GM10248 (cell line): ENCODE results near the gene CLEC2A.

ENCODE experiments used
- CTCF ChIA-PET: fragments of 300-600 bp; sonication (Branson Sonifier 250); formaldehyde crosslinking; extraction: SDS; loops from one replicate; lab custom pipeline; 2021; ENCODE audit warnings: antibody characterized with exemption; lab: Yijun Ruan, JAX
- POLR2A ChIA-PET: fragments of 350-650 bp; sonication (Branson Sonifier 250); formaldehyde crosslinking; extraction: SDS; loops from one replicate; lab custom pipeline; 2020; ENCODE audit warnings: antibody characterized with exemption; lab: Yijun Ruan, JAX
- DNase-seq: peaks from one replicate; pipeline ENCODE4 v3.0.0; 2012; ENCODE audit errors: extremely low spot score
- CTCF ChIP-seq: IDR thresholded peaks from 2 replicates; pipeline ENCODE4 v1.5.1; 2012; ENCODE audit warnings: mild to moderate bottlenecking, low read depth; ENCODE audit errors: extremely low read depth, missing control alignments, control extremely low read depth

Gene CLEC2A

DNA sequence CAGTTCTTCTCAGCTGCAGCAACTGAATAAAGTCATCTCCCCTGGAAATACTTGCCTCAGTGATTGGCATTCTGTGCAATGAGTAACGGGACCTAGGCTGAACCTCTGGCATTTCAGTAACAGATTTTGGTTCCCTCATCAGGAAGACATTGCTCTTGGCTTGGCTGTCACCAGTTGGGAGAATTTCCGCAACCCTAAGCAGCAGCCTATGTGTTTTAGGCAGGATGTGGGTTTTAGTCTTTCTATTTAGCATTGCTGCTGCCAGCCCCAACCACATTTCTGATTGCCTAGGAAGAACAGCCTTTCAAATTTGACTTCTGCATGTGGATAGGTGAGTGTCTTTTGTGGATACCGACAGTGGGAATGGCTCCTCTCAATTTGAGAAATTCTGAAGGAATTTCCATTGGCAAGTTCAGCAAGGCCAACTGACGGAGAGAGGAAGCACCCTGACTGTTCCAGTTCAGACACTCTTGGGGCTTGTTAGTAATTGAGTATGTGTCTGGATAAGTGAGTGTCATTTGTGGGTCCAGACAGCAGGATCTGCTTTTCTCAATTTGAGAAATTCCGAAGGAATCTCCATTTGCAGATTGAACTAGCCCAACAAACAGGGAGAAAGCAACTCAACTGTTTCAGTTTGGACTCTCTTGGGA, 19.0 kb upstream of the CLEC2A start:
- DNase-seq: no peak
- ChIA-PET CTCF (interaction anchor here (1.1 to 1.3 kb wide), 2 partner anchors 10 to 11 kb away, joined by 3 to 4 read pairs; no protein-coding TSS in a partner anchor), POLR2A (no interaction called here)
- no peak for TF ChIP-seq CTCF

DNA sequence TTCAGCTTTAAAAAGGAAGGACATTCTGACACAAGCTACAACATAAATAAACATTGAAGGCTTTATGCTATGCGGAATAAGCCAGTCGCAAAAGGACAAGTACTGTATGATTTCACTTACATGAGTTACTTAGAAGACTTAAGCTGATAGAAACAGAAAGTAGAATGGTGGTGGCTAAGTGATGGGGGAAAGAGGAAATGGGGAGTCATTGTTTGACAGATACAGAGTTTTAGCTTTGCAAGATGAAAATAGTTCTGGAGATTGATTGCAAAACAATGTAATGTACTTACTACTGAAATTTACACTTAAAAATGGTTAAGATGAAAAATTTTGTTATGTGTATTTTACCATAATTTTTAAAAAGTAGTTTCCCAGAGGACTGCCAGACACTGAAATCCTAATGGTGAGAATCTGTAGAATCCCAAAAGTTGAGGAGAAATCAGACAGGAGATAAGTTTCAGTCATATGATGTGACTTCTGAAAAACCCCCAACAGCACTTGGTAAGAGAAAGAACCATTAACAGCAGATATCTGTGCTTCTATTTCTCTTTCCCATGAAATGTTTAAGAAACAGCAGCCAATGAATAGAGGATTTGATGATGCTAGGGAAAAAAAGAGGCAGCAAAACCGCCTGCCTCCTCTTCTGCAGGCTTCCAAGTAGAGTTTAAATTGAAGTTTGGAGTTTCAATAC, 16.6 kb upstream of the CLEC2A start:
- ChIA-PET CTCF (interaction anchor here (1.0 kb wide), 2 partner anchors 9 to 27 kb away, joined by 3 read pairs; no protein-coding TSS in a partner anchor), POLR2A (no interaction called here)
- TF ChIP-seq CTCF: no peak
- peak; percentile 54 for DNase-seq

GRCh38 chr12:9947674-9948073, 15.5 kb upstream of the CLEC2A start:
- no peak for TF ChIP-seq CTCF
- ChIA-PET CTCF (interaction anchor here (1.3 to 3.0 kb wide), 3 partner anchors 186 to 205 kb away, joined by 3 to 11 read pairs (median 4); no protein-coding TSS in a partner anchor), POLR2A (no interaction called here)
- no peak for DNase-seq

- TF ChIP-seq CTCF: no peak
- POLR2A ChIA-PET: no interaction called here
- CTCF ChIA-PET: interaction anchor here (3.0 kb wide), 1 partner anchor 194 kb away, joined by 11 read pairs; no protein-coding TSS in a partner anchor
- DNase-seq: no peak
Measured at GRCh38 chr12:9944391-9944790, 12.2 kb upstream of the CLEC2A start.

DNA sequence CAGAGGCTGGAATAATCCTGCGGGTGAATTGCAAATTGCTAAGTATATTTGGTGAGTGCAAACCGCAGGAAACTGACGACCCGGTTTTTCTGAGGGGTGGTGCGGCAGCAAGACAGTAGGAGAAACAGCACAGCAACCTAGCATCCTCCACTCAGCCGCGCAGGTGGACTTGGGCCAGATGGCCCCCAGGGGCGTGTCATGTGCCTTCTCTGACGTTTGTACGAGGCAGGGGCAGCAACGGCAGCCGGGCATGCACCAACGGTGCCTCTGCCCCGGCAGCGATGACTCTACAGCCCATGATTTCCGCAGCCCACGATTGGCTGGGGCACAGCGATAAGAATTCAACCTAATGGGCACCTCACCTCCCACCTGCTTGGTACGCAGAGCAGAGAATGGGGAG, 11.1 kb upstream of the CLEC2A start:
- POLR2A ChIA-PET: no interaction called here
- DNase-seq: no peak
- no peak for TF ChIP-seq CTCF
- CTCF ChIA-PET: no interaction called here

GRCh38 chr12:9941838-9942237, 9.7 kb upstream of the CLEC2A start:
- DNase-seq: no peak
- ChIA-PET CTCF (interaction anchor here (1.0 kb wide), 1 partner anchor 309 kb away, joined by 3 read pairs; no protein-coding TSS in a partner anchor), POLR2A (no interaction called here)
- TF ChIP-seq CTCF: no peak
